ENCODE results near the gene CEACAM8. TPM values are rescaled to one million over a fixed set of nuclear protein-coding genes. Genes with fewer than 3 reads are reported as not detected.

Gene CEACAM8
- total RNA-seq, 4 donors from 2014 or later: 0.17 TPM; not detected in 3

DNA sequence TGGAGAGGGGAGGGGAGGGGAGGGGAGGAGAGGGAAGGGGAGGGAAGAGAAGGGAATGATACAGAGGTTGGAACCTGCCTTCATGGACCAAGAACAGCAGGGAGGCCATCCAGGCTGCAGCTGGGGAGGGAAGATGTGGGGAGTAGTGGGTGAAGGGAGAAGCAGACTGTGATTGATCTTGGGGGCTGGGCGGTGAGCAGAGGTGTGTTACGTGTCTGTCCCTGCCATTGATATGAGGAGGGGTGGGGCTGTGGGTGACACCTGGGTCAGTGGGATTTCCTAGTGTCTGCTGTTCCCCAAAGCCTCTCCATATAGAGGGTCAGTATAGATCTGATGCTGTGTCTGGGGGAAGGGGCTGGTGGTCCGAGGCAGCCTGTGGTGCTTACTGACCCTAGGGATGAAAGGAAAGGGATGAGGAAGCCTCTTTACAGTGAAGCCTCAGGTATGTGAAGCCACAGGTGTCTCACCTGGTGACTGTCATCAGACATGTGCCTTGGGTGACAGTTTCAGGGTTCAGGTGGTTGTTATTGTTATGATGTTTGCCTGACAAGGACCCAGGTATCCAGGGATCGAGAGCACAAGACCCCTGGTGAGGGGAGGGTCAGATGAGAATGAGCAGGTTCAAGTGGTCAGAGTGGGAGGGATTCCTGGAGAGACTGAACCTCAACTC is 47.8 kb downstream of the CEACAM8 start:
- WGBS: 86% methylated on average over 4 of the region's 4 CpGs
- no peak for DNase-seq (ENCODE audit: extremely low spot score)
- intact Hi-C loops (cut with DNase I): no loop called here

DNA sequence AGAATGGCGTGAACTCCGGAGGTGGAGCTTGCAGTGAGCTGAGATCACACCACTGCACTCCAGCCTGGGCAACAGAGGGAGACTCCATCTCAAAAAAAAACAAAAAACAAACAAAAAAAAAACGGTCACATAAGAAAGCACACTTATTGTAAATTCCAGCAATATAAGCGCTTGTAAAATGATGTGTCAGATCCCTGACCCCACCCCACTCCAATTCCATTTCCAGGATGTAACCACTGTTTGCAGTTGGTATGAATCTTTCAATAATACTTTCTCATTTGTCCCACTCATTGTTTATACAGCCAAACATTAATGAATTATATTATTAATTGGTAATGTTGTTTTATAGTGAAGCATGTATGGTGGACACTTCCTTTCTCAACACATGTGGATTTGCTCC is 50.6 kb downstream of the CEACAM8 start:
- no peak for DNase-seq (ENCODE audit: extremely low spot score)
- peaks cover 0 to 11% (median 0%) of the 10 kb centered on the region in 4 donors for H3K27me3 ChIP-seq
- H3K36me3 ChIP-seq: no peaks in the 10 kb centered on the region
- no peak overlapping the region for H3K27ac ChIP-seq (replicated peaks in 1 of 4)
- intact Hi-C loops (cut with DNase I): no loop called here
- H3K4me1 ChIP-seq: no peaks in the 10 kb centered on the region
- TF ChIP-seq POLR2AphosphoS5 (IDR thresholded peaks at IDR 0.05) (no peak), EP300 (IDR thresholded peaks at IDR 0.05) (no peak), POLR2A (IDR thresholded peaks at IDR 0.05; ENCODE audit: low read depth) (no peak)
- TF ChIP-seq, protein P1, sequence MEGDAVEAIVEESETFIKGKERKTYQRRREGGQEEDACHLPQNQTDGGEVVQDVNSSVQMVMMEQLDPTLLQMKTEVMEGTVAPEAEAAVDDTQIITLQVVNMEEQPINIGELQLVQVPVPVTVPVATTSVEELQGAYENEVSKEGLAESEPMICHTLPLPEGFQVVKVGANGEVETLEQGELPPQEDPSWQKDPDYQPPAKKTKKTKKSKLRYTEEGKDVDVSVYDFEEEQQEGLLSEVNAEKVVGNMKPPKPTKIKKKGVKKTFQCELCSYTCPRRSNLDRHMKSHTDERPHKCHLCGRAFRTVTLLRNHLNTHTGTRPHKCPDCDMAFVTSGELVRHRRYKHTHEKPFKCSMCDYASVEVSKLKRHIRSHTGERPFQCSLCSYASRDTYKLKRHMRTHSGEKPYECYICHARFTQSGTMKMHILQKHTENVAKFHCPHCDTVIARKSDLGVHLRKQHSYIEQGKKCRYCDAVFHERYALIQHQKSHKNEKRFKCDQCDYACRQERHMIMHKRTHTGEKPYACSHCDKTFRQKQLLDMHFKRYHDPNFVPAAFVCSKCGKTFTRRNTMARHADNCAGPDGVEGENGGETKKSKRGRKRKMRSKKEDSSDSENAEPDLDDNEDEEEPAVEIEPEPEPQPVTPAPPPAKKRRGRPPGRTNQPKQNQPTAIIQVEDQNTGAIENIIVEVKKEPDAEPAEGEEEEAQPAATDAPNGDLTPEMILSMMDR (IDR thresholded peaks at IDR 0.05): no peak
- H3K9me3 ChIP-seq: peaks cover 0 to 5% (median under 1%) of the 10 kb centered on the region in 4 donors
- 85% methylated on average over 4 of the region's 4 CpGs for WGBS
- H3K4me3 ChIP-seq: no peak overlapping the region

More for the DNA sequence above, 47.8 kb downstream of the CEACAM8 start:
- TF ChIP-seq POLR2AphosphoS5 (IDR thresholded peaks at IDR 0.05) (no peak), EP300 (IDR thresholded peaks at IDR 0.05) (no peak), POLR2A (IDR thresholded peaks at IDR 0.05; ENCODE audit: low read depth) (no peak)
- TF ChIP-seq, protein P1 (IDR thresholded peaks at IDR 0.05): no peak
- H3K4me3 ChIP-seq: no peak overlapping the region
- peaks cover 0 to 5% (median 0%) of the 10 kb centered on the region in 4 donors for H3K9me3 ChIP-seq
- no peaks in the 10 kb centered on the region for H3K4me1 ChIP-seq
- H3K27ac ChIP-seq (replicated peaks in 1 of 4): no peak overlapping the region
- H3K36me3 ChIP-seq: no peaks in the 10 kb centered on the region
- peaks cover 0 to 11% (median 0%) of the 10 kb centered on the region in 4 donors for H3K27me3 ChIP-seq

- Histone ChIP-seq H3K9me3 (peaks cover 0 to 2% (median 0%) of the 10 kb centered on the region in 4 donors), H3K4me1 (no peaks in the 10 kb centered on the region), H3K27me3 (peaks cover 0 to 11% (median 0%) of the 10 kb centered on the region in 4 donors), H3K36me3 (no peaks in the 10 kb centered on the region), H3K4me3 (no peak overlapping the region), H3K27ac (replicated peaks in 1 of 4) (no peak overlapping the region)
- no peak for DNase-seq (ENCODE audit: extremely low spot score)
- intact Hi-C loops (cut with DNase I): no loop called here
- TF ChIP-seq POLR2AphosphoS5 (IDR thresholded peaks at IDR 0.05): no peak
- TF ChIP-seq, protein P1 (IDR thresholded peaks at IDR 0.05): no peak
- TF ChIP-seq EP300 (IDR thresholded peaks at IDR 0.05): no peak
- TF ChIP-seq POLR2A (IDR thresholded peaks at IDR 0.05; ENCODE audit: low read depth): no peak
- WGBS: 93% methylated on average over 2 of the region's 2 CpGs
Measured at GRCh38 chr19:42542791-42543190, 51.9 kb downstream of the CEACAM8 start.

DNA sequence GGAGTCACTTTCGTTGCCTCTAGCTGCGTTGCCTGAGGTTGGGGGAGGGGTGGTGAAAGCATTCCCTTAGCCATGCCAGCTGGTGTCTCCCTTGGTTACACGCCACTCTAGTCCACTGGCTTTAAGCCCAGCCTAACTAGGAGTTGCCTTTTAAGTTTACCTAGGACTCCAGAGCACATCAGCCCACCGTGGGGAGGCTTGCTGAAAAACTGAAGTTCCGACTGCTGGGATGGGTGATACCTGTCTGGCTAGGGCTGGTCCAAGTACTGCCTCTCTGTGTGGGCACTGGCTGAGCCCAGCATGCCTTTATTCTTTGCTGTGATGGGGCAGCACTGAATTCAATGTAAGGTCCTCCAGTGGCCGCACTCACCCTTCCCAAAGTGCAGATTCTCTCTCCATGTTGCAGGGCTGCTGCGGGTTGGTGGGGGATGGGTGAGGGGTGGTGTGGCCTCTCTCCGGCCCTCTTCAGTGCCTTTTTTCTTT is 54.6 kb downstream of the CEACAM8 start:
- H3K4me3 ChIP-seq: no peak overlapping the region
- H3K27ac ChIP-seq (replicated peaks in 1 of 4): no peak overlapping the region
- 44% methylated on average over 7 of the region's 8 CpGs for WGBS
- intact Hi-C loops (cut with DNase I): no loop called here
- no peak for TF ChIP-seq POLR2AphosphoS5 (IDR thresholded peaks at IDR 0.05)
- no peak for TF ChIP-seq EP300 (IDR thresholded peaks at IDR 0.05)
- TF ChIP-seq POLR2A (IDR thresholded peaks at IDR 0.05; ENCODE audit: low read depth): no peak
- TF ChIP-seq, protein P1 (IDR thresholded peaks at IDR 0.05): no peak
- peaks cover 0 to 11% (median 0%) of the 10 kb centered on the region in 4 donors for H3K27me3 ChIP-seq
- no peak for DNase-seq (ENCODE audit: extremely low spot score)
- H3K4me1 ChIP-seq: no peaks in the 10 kb centered on the region
- H3K9me3 ChIP-seq: peaks cover 0 to 2% (median 0%) of the 10 kb centered on the region in 4 donors
- no peaks in the 10 kb centered on the region for H3K36me3 ChIP-seq
